OCI-LY7 (cell line): ENCODE data around the gene ISLR.

Source experiments
- CTCF ChIP-seq: fragments of 200-600 bp; sonication (generic); conservative IDR thresholded peaks from 2 replicates; pipeline ENCODE4 v1.5.1; 2014; ENCODE audit warnings: mild to moderate bottlenecking, antibody characterized with exemption, low read length, moderate library complexity, mixed read lengths
- EZH2phosphoT487 ChIP-seq: fragments of 200-600 bp; sonication (generic); IDR thresholded peaks from 2 replicates; pipeline ENCODE4 v1.6.1; 2018; ENCODE audit warnings: low read depth, borderline replicate concordance, mild to moderate bottlenecking, mixed run types, antibody characterized with exemption, low read length, moderate library complexity, mixed read lengths

GRCh38 chr15:74146277-74146800 lies 27.2 kb upstream of the ISLR start:
- TF ChIP-seq CTCF (no peak), EZH2phosphoT487 (no peak)
